B cell (primary cell): ENCODE results near the gene VTI1A. TPM values are rescaled to one million over a fixed set of nuclear protein-coding genes. Genes with fewer than 3 reads are reported as not detected.

Source experiments
- ATAC-seq: fragments of 200-7000 bp; cut with Tn5 transposase; one replicate; pipeline ENCODE4 v1.10.0; 2021; ENCODE audit warnings: low read depth, mild to moderate bottlenecking, moderate number of reproducible peaks, moderate library complexity
- CTCF ChIA-PET: fragments of 350-600 bp; sonication (Branson Sonifier 250); formaldehyde crosslinking; loops from one replicate; lab custom pipeline; 2021; ENCODE audit warnings: antibody characterized with exemption, inconsistent platforms; lab: Charles Lee
- POLR2A ChIA-PET: fragments of 350-600 bp; sonication (Branson Sonifier 250); formaldehyde crosslinking; loops from one replicate; lab custom pipeline; 2021; ENCODE audit warnings: antibody characterized with exemption; lab: Charles Lee
- DNase-seq: peaks from one replicate; pipeline ENCODE4 v3.0.0; 2013
- H2AFZ ChIP-seq: 2 replicates; pipeline ENCODE4 v1.6.1; 2012; ENCODE audit warnings: mild to moderate bottlenecking, low read depth, low read length; ENCODE audit not compliant: insufficient read depth, poor library complexity, severe bottlenecking
- H3K27ac ChIP-seq, 2 donors: 1 replicate in 1 of 2; 2 replicates in 1 of 2; pipeline ENCODE4 v1.5.1; 2012 to 2013; ENCODE audit warnings: low read length in 2 of 2, mild to moderate bottlenecking in 2 of 2, moderate library complexity in 1 of 2
- H3K27me3 ChIP-seq, 4 experiments: fragments of 200-600 bp in 1 of 4; sonication (generic) in 1 of 4; replicated peaks in 1 of 4; 1 replicate in 2 of 4; 2 replicates in 2 of 4; pipeline versions ENCODE4 v1.6.1 to v1.7.0; 2013 to 2016; ENCODE audit warnings: low read length in 3 of 4, mild to moderate bottlenecking in 2 of 4, mixed read lengths in 1 of 4, moderate library complexity in 1 of 4; ENCODE audit not compliant: insufficient read depth in 4 of 4, control insufficient read depth in 3 of 4; ENCODE audit errors: control extremely low read depth in 1 of 4
- H3K36me3 ChIP-seq, 2 experiments: replicated peaks in 1 of 2; 1 replicate in 1 of 2; 2 replicates in 1 of 2; pipeline versions ENCODE4 v1.6.1 to v1.7.1; 2013; ENCODE audit warnings: low read length in 1 of 2; ENCODE audit not compliant: insufficient read depth in 2 of 2, control insufficient read depth in 1 of 2; ENCODE audit errors: control extremely low read depth in 1 of 2, extremely low read depth in 1 of 2
- H3K4me1 ChIP-seq, 2 donors: fragments of 200-600 bp in 1 of 2; sonication (generic) in 1 of 2; 1 replicate in 1 of 2; 2 replicates in 1 of 2; pipeline versions ENCODE4 v1.5.1 to v1.6.1; 2013 to 2017; ENCODE audit warnings: low read length in 2 of 2; ENCODE audit not compliant: control insufficient read depth in 2 of 2, insufficient read depth in 2 of 2
- H3K4me2 ChIP-seq: replicated peaks from 2 replicates; pipeline ENCODE3; 2012; ENCODE audit warnings: mild to moderate bottlenecking, low read depth, low read length; ENCODE audit not compliant: poor library complexity, severe bottlenecking
- H3K4me3 ChIP-seq, 5 experiments: fragments of 200-600 bp in 1 of 5; sonication (generic) in 1 of 5; 1 replicate in 3 of 5; 2 replicates in 2 of 5; pipeline versions ENCODE4 v1.5.1 to v1.7.0; 2011 to 2016; ENCODE audit warnings: low read length in 4 of 5, mild to moderate bottlenecking in 4 of 5, low read depth in 2 of 5, control low read depth in 1 of 5, moderate library complexity in 1 of 5; ENCODE audit not compliant: insufficient read depth in 1 of 5; ENCODE audit errors: control extremely low read depth in 1 of 5, extremely low read depth in 1 of 5
- H3K79me2 ChIP-seq: fragments of 200-600 bp; sonication (generic); one replicate; pipeline ENCODE4 v1.6.0; 2016; ENCODE audit warnings: low read length; ENCODE audit not compliant: control insufficient read depth, insufficient read depth
- H3K9ac ChIP-seq: fragments of 200-600 bp; sonication (generic); 2 replicates; pipeline ENCODE4 v1.6.1; 2017; ENCODE audit warnings: mild to moderate bottlenecking, low read length, moderate library complexity
- H3K9me3 ChIP-seq, 3 donors: one replicate each; pipeline versions ENCODE4 v1.6.1 to v1.7.1; 2013; ENCODE audit warnings: low read length in 2 of 3; ENCODE audit not compliant: control insufficient read depth in 2 of 3, insufficient read depth in 1 of 3; ENCODE audit errors: control extremely low read depth in 1 of 3
- H4K20me1 ChIP-seq: 2 replicates; pipeline ENCODE4 v1.6.0; 2012; ENCODE audit warnings: mild to moderate bottlenecking, low read length; ENCODE audit not compliant: insufficient read depth, control insufficient read depth, poor library complexity, severe bottlenecking
- H3K27ac Mint-ChIP-seq: one replicate; pipeline ENCODE4 v1.8.0; 2021; ENCODE audit warnings: mixed read lengths
- H3K27me3 Mint-ChIP-seq: one replicate; pipeline ENCODE4 v1.8.0; 2021; ENCODE audit warnings: mixed read lengths
- H3K4me1 Mint-ChIP-seq: one replicate; pipeline ENCODE4 v1.8.0; 2021; ENCODE audit warnings: mixed read lengths
- H3K4me3 Mint-ChIP-seq: one replicate; pipeline ENCODE4 v1.8.0; 2021; ENCODE audit warnings: mixed read lengths
- H3K9me3 Mint-ChIP-seq: one replicate; pipeline ENCODE4 v1.8.0; 2022; ENCODE audit warnings: mixed read lengths; ENCODE audit not compliant: insufficient read depth
- CTCF ChIP-seq: fragments of 200-600 bp; IDR thresholded peaks from one replicate; pipeline ENCODE4 v1.8.0; 2022; ENCODE audit warnings: antibody characterized with exemption, mild to moderate bottlenecking
- EZH2 ChIP-seq: IDR thresholded peaks from 2 replicates; pipeline ENCODE4 v1.6.1; 2012; ENCODE audit warnings: borderline replicate concordance, low read depth, mild to moderate bottlenecking, moderate library complexity, low read length; ENCODE audit not compliant: insufficient read depth, poor library complexity, severe bottlenecking
- WGBS: methylation state at CpG from one replicate; pipeline ENCODE4 v1.1.5; 2013; ENCODE audit warnings: missing lambda C conversion rate; ENCODE audit not compliant: insufficient coverage; 5-methylcytosine and 5-hydroxymethylcytosine counted together
- intact Hi-C: fragments of 100-400 bp; cut with micrococcal nuclease; formaldehyde crosslinking; loops from one replicate; pipeline ENCODE4 v1.10.0; 2022
- polyA plus RNA-seq: library from polyadenylated mRNA; depleted of rRNA; stranded (reverse); fragments of >200 nt; gene quantifications from 2 replicates; pipeline ENCODE4 v1.2.3, GENCODE V29; 2012
- total RNA-seq, 2 donors: library from RNA; stranded (reverse); fragments of 120-200 nt in 1 of 2; gene quantifications; 1 replicate in 1 of 2; 2 replicates in 1 of 2; pipeline versions ENCODE4 v1.2.3 to v1.2.4, GENCODE V29; 2013 to 2022

Gene VTI1A
- total and polyA plus RNA-seq, 2 donors (not counting 1 experiment from before 2014, with no cell fraction given) = 20.0 to 84.1 TPM

- H3K79me2 ChIP-seq = peaks cover 9% of the 10 kb centered on the region
- no peaks in the 10 kb centered on the region for H3K27me3 Mint-ChIP-seq
- H3K4me1 ChIP-seq = peaks cover 16 to 20% of the 10 kb centered on the region in 2 donors
- no peak for TF ChIP-seq EZH2
- TF ChIP-seq CTCF = no peak
- no CpG with 5 or more reads among the region's 2 CpGs for WGBS
- peaks cover 17% of the 10 kb centered on the region for H3K4me1 Mint-ChIP-seq
- DNase-seq (no peak), ATAC-seq (no peak)
- H3K9me3 Mint-ChIP-seq = peaks cover 3% of the 10 kb centered on the region
- no peak overlapping the region for H3K4me3 ChIP-seq
- peak overlapping the region; percentile 3 for H3K4me3 Mint-ChIP-seq
- peak overlapping the region; percentile 53 for H3K4me2 ChIP-seq
- H3K36me3 ChIP-seq = peaks cover 0 to 2% of the 10 kb centered on the region in 2 experiments
- no peak overlapping the region for H3K27ac ChIP-seq
- no peak overlapping the region for H2AFZ ChIP-seq
- intact Hi-C loops = no loop called here
- ChIA-PET POLR2A (no interaction called here), CTCF (no interaction called here)
- H3K9me3 ChIP-seq = peaks cover 0 to 6% (median 2%) of the 10 kb centered on the region in 3 donors
- no peak overlapping the region for H3K27ac Mint-ChIP-seq
- H3K27me3 ChIP-seq = no peaks in the 10 kb centered on the region
- H3K9ac ChIP-seq = peak overlapping the region; percentile 35
- H4K20me1 ChIP-seq = peaks cover 7% of the 10 kb centered on the region
Measured at GRCh38 chr10:112546474-112546873, 99.5 kb downstream of the VTI1A start.

GRCh38 chr10:112548535-112549276 is 101.7 kb downstream of the VTI1A start:
- H3K27me3 Mint-ChIP-seq = no peaks in the 10 kb centered on the region
- CTCF ChIA-PET = no interaction called here
- no peaks in the 10 kb centered on the region for H3K9me3 Mint-ChIP-seq
- Histone ChIP-seq H3K9me3 (peaks cover 0 to 1% (median 0%) of the 10 kb centered on the region in 3 donors), H3K9ac (no peak overlapping the region), H3K27ac (no peak overlapping the region), H3K36me3 (no peaks in the 10 kb centered on the region), H2AFZ (no peak overlapping the region), H3K4me1 (peaks cover 16 to 20% of the 10 kb centered on the region in 2 donors), H3K27me3 (no peaks in the 10 kb centered on the region), H3K79me2 (peaks cover 9% of the 10 kb centered on the region), H3K4me2 (no peak overlapping the region), H3K4me3 (no peak overlapping the region), H4K20me1 (peaks cover 7% of the 10 kb centered on the region)
- intact Hi-C loops = no loop called here
- no peak overlapping the region for H3K27ac Mint-ChIP-seq
- H3K4me1 Mint-ChIP-seq = peaks cover 17% of the 10 kb centered on the region
- POLR2A ChIA-PET = no interaction called here
- ATAC-seq (no peak), DNase-seq (no peak)
- WGBS = 93% methylated on average over 4 of the region's 8 CpGs
- TF ChIP-seq CTCF (no peak), EZH2 (no peak)
- H3K4me3 Mint-ChIP-seq = no peak overlapping the region
